Measurements from ENCODE around the gene WWOX. TPM values are rescaled to one million over a fixed set of nuclear protein-coding genes. Genes with fewer than 3 reads are reported as not detected.

Gene WWOX
- total RNA-seq, 1 donor from 2014 or later: 7.3 TPM

- H4K20me1 ChIP-seq (ENCODE audit: insufficient read depth, low read length): no peaks in the 10 kb centered on the region
- no peaks in the 10 kb centered on the region for H3K9me3 Mint-ChIP-seq (ENCODE audit: unreplicated experiment)
- FAIRE-seq: peak; percentile 65
- no peaks in the 10 kb centered on the region for H3K36me3 ChIP-seq (ENCODE audit: insufficient read depth, low read length)
- no peaks in the 10 kb centered on the region for H3K79me2 ChIP-seq (ENCODE audit: insufficient read depth, low read length)
- no peak overlapping the region for H3K4me2 ChIP-seq (ENCODE audit: low read length)
- H3K36me3 Mint-ChIP-seq (ENCODE audit: low read depth, unreplicated experiment): no peaks in the 10 kb centered on the region
- no peaks in the 10 kb centered on the region for H3K27me3 Mint-ChIP-seq (ENCODE audit: low read depth, unreplicated experiment)
- no peak overlapping the region for H3K4me3 Mint-ChIP-seq (ENCODE audit: unreplicated experiment)
- no peak overlapping the region for H3K27ac Mint-ChIP-seq (ENCODE audit: unreplicated experiment)
- no peak overlapping the region for H2AFZ ChIP-seq (ENCODE audit: low read depth, low read length)
- H3K27me3 ChIP-seq (ENCODE audit: insufficient read depth, low read length): no peaks in the 10 kb centered on the region
- TF ChIP-seq EZH2 (IDR thresholded peaks at IDR 0.05; ENCODE audit: insufficient read depth, low read length): no peak
- no peak for TF ChIP-seq CTCF (IDR thresholded peaks at IDR 0.05; ENCODE audit: insufficient read depth, low read depth, low read length)
- H3K4me1 Mint-ChIP-seq (ENCODE audit: low read depth, unreplicated experiment): peaks cover 1% of the 10 kb centered on the region
- no peak overlapping the region for H3K4me3 ChIP-seq (ENCODE audit: insufficient read depth, low read depth, low read length)
- DNase-seq (ENCODE audit: low read depth): no peak
- H3K9me3 ChIP-seq (ENCODE audit: insufficient read depth, low read depth, low read length): peaks cover 4% of the 10 kb centered on the region
- no peak overlapping the region for H3K9ac ChIP-seq (ENCODE audit: low read length)
- peaks cover 3% of the 10 kb centered on the region for H3K4me1 ChIP-seq (ENCODE audit: insufficient read depth, low read length)
- no peak overlapping the region for H3K27ac ChIP-seq (ENCODE audit: low read depth, low read length)
Measured at GRCh38 chr16:78524066-78524595, 424.7 kb downstream of the WWOX start.

- Mint-ChIP-seq H3K4me3 (ENCODE audit: unreplicated experiment) (no peak overlapping the region), H3K36me3 (ENCODE audit: low read depth, unreplicated experiment) (no peaks in the 10 kb centered on the region), H3K27me3 (ENCODE audit: low read depth, unreplicated experiment) (no peaks in the 10 kb centered on the region), H3K9me3 (ENCODE audit: unreplicated experiment) (no peaks in the 10 kb centered on the region), H3K4me1 (ENCODE audit: low read depth, unreplicated experiment) (peaks cover 1% of the 10 kb centered on the region), H3K27ac (ENCODE audit: unreplicated experiment) (no peak overlapping the region)
- Histone ChIP-seq H3K9ac (ENCODE audit: low read length) (no peak overlapping the region), H3K9me3 (ENCODE audit: insufficient read depth, low read depth, low read length) (no peaks in the 10 kb centered on the region), H3K27me3 (ENCODE audit: insufficient read depth, low read length) (no peaks in the 10 kb centered on the region), H4K20me1 (ENCODE audit: insufficient read depth, low read length) (no peaks in the 10 kb centered on the region), H3K4me1 (ENCODE audit: insufficient read depth, low read length) (peaks cover 3% of the 10 kb centered on the region), H3K4me2 (ENCODE audit: low read length) (no peak overlapping the region), H3K27ac (ENCODE audit: low read depth, low read length) (no peak overlapping the region), H3K4me3 (ENCODE audit: insufficient read depth, low read depth, low read length) (no peak overlapping the region), H3K36me3 (ENCODE audit: insufficient read depth, low read length) (no peaks in the 10 kb centered on the region), H2AFZ (ENCODE audit: low read depth, low read length) (no peak overlapping the region), H3K79me2 (ENCODE audit: insufficient read depth, low read length) (no peaks in the 10 kb centered on the region)
- TF ChIP-seq EZH2 (IDR thresholded peaks at IDR 0.05; ENCODE audit: insufficient read depth, low read length) (no peak), CTCF (IDR thresholded peaks at IDR 0.05; ENCODE audit: insufficient read depth, low read depth, low read length) (no peak)
- FAIRE-seq (no peak), DNase-seq (ENCODE audit: low read depth) (peak; percentile 27)
Measured at GRCh38 chr16:78528265-78528664, 428.8 kb downstream of the WWOX start.

DNA sequence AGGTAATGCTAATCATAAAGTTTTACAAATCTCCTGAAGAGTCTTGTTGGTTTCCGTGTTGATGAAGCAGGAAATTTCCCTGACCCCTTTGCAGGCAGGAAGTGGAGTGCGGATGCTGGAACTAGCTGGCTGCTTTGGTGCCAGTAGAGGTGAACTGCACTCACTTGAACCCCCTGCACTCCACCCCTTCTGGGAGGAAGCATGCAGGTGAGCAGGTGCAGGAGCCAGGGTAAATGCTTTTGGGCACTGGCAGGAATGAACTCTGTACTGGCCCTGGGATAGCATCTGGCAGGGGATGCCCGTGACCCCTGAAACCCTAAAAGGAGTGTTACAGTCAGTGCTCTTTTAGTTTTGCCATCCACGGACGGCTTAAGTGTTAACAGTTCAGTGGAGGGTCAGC is 430.4 kb downstream of the WWOX start:
- no peak for DNase-seq (ENCODE audit: low read depth)
- no peaks in the 10 kb centered on the region for H3K79me2 ChIP-seq (ENCODE audit: insufficient read depth, low read length)
- H3K4me1 Mint-ChIP-seq (ENCODE audit: low read depth, unreplicated experiment): no peaks in the 10 kb centered on the region
- no peak overlapping the region for H3K9ac ChIP-seq (ENCODE audit: low read length)
- no peak for FAIRE-seq
- no peaks in the 10 kb centered on the region for H4K20me1 ChIP-seq (ENCODE audit: insufficient read depth, low read length)
- H3K4me1 ChIP-seq (ENCODE audit: insufficient read depth, low read length): no peaks in the 10 kb centered on the region
- no peak overlapping the region for H2AFZ ChIP-seq (ENCODE audit: low read depth, low read length)
- no peak overlapping the region for H3K4me3 Mint-ChIP-seq (ENCODE audit: unreplicated experiment)
- H3K27me3 Mint-ChIP-seq (ENCODE audit: low read depth, unreplicated experiment): peaks cover 2% of the 10 kb centered on the region
- no peak for TF ChIP-seq EZH2 (IDR thresholded peaks at IDR 0.05; ENCODE audit: insufficient read depth, low read length)
- TF ChIP-seq CTCF (IDR thresholded peaks at IDR 0.05; ENCODE audit: insufficient read depth, low read depth, low read length): no peak
- H3K36me3 ChIP-seq (ENCODE audit: insufficient read depth, low read length): no peaks in the 10 kb centered on the region
- H3K27ac Mint-ChIP-seq (ENCODE audit: unreplicated experiment): no peak overlapping the region
- H3K9me3 Mint-ChIP-seq (ENCODE audit: unreplicated experiment): no peaks in the 10 kb centered on the region
- no peak overlapping the region for H3K4me2 ChIP-seq (ENCODE audit: low read length)
- H3K27me3 ChIP-seq (ENCODE audit: insufficient read depth, low read length): no peaks in the 10 kb centered on the region
- H3K27ac ChIP-seq (ENCODE audit: low read depth, low read length): no peak overlapping the region
- no peaks in the 10 kb centered on the region for H3K9me3 ChIP-seq (ENCODE audit: insufficient read depth, low read depth, low read length)
- no peaks in the 10 kb centered on the region for H3K36me3 Mint-ChIP-seq (ENCODE audit: low read depth, unreplicated experiment)
- no peak overlapping the region for H3K4me3 ChIP-seq (ENCODE audit: insufficient read depth, low read depth, low read length)
